Kidney (tissue), 14 donors: Measurements from ENCODE around the gene NAPSA. TPM values are rescaled to one million over a fixed set of nuclear protein-coding genes. Genes with fewer than 3 reads are reported as not detected.

Experiments
- DNase-seq, 5 donors: peaks; one replicate each; pipeline ENCODE4 v3.0.0-alpha.2; 2013 to 2020
- FAIRE-seq: peaks from 2 replicates; lab custom pipeline; 2012; peaks lifted over from hg19 to GRCh38; lab: Jason Lieb, UNC
- H3K27ac ChIP-seq, 2 donors: one replicate each; pipeline ENCODE4 v1.7.0; 2013; ENCODE audit warnings: low read depth in 2 of 2, low read length in 2 of 2, inconsistent platforms in 1 of 2
- H3K27me3 ChIP-seq: one replicate; pipeline ENCODE4 v1.7.1; 2013; ENCODE audit warnings: low read length, inconsistent platforms; ENCODE audit not compliant: control insufficient read depth, insufficient read depth
- H3K36me3 ChIP-seq, 3 donors: one replicate each; pipeline versions ENCODE4 v1.7.0 to v1.7.1; 2013; ENCODE audit warnings: low read length in 3 of 3, control low read depth in 1 of 3, inconsistent platforms in 1 of 3; ENCODE audit not compliant: insufficient read depth in 3 of 3, control insufficient read depth in 2 of 3
- H3K4me1 ChIP-seq, 3 donors: one replicate each; pipeline versions ENCODE4 v1.7.0 to v1.7.1; 2013; ENCODE audit warnings: low read length in 3 of 3, inconsistent platforms in 1 of 3, low read depth in 1 of 3; ENCODE audit not compliant: control insufficient read depth in 2 of 3, insufficient read depth in 2 of 3
- H3K4me3 ChIP-seq, 3 donors: one replicate each; pipeline versions ENCODE4 v1.7.0 to v1.8.1; 2013; ENCODE audit warnings: low read length in 3 of 3, control low read depth in 1 of 3, inconsistent platforms in 1 of 3
- H3K9ac ChIP-seq, 3 donors: one replicate each; pipeline versions ENCODE4 v1.7.0 to v1.7.1; 2013; ENCODE audit warnings: low read length in 3 of 3, control low read depth in 1 of 3, inconsistent platforms in 1 of 3
- H3K9me3 ChIP-seq, 3 donors: one replicate each; pipeline versions ENCODE4 v1.7.0 to v1.7.1; 2013; ENCODE audit warnings: low read length in 3 of 3, control low read depth in 1 of 3, inconsistent platforms in 1 of 3; ENCODE audit not compliant: control insufficient read depth in 2 of 3, insufficient read depth in 1 of 3
- CTCF ChIP-seq: IDR thresholded peaks from 3 replicates; pipeline ENCODE4 v1.5.1; 2012; ENCODE audit warnings: mild to moderate bottlenecking, moderate library complexity, borderline replicate concordance; ENCODE audit not compliant: insufficient read depth; ENCODE audit errors: extremely low read depth
- intact Hi-C: fragments of 100-400 bp; cut with DNase I; formaldehyde crosslinking; loops from one replicate; pipeline ENCODE4 v1.11.1; 2022
- polyA plus RNA-seq: library from polyadenylated mRNA; stranded (reverse); fragments of 350-450 nt; fragmentation: Illumina TruSeq; extraction: RNeasy Lipid Tissue Mini Kit (QIAGEN cat#74804); gene quantifications from one replicate; pipeline ENCODE4 v1.2.3, GENCODE V29; 2014; ENCODE audit warnings: low read depth, low replicate concordance; ENCODE audit not compliant: insufficient read depth
- total RNA-seq: library from RNA; stranded (reverse); fragmentation: NEBNext Ultra II Directional; extraction: Animal tissue kit (Norgen Biotek cat#: 25700); gene quantifications from one replicate; pipeline ENCODE4 v1.2.1, GENCODE V29; 2021
- donor health status: control.
- donor health status: control.
- donor health status: control.
- donor health status: control.
- donor health status: control.
- donor health status: DM: yes; HTN: yes; CAD: no.
- donor health status: Normal renal cell carcinoma (clear cell type).

NAPSA gene
- total and polyA plus RNA-seq, 2 donors from 2014 or later = 217 to 268 TPM

GRCh38 chr19:50321831-50322230 is 43.6 kb downstream of the NAPSA start:
- Histone ChIP-seq H3K4me1 (peaks cover 0 to 6% (median 0%) of the 10 kb centered on the region in 3 donors), H3K27me3 (peaks cover under 1% of the 10 kb centered on the region), H3K9ac (no peak overlapping the region), H3K27ac (no peak overlapping the region), H3K9me3 (no peaks in the 10 kb centered on the region), H3K36me3 (no peaks in the 10 kb centered on the region), H3K4me3 (no peak overlapping the region)
- intact Hi-C loops = no loop called here
- FAIRE-seq (no peak), DNase-seq (no peak)
- no peak for TF ChIP-seq CTCF

- no peaks in the 10 kb centered on the region for H3K9me3 ChIP-seq
Observed at GRCh38 chr19:50320596-50320995, 44.8 kb downstream of the NAPSA start.

GRCh38 chr19:50320051-50320450 is 45.4 kb downstream of the NAPSA start:
- peaks cover under 1% of the 10 kb centered on the region for H3K27me3 ChIP-seq
- no peaks in the 10 kb centered on the region for H3K9me3 ChIP-seq
- no peaks in the 10 kb centered on the region for H3K36me3 ChIP-seq
- TF ChIP-seq CTCF = no peak
- H3K9ac ChIP-seq = no peak overlapping the region
- intact Hi-C loops = no loop called here
- no peak overlapping the region for H3K27ac ChIP-seq
- no peak overlapping the region for H3K4me3 ChIP-seq
- H3K4me1 ChIP-seq = no peaks in the 10 kb centered on the region
- DNase-seq (no peak), FAIRE-seq (no peak)

More at GRCh38 chr19:50320596-50320995, 44.8 kb downstream of the NAPSA start:
- FAIRE-seq (no peak), DNase-seq (no peak)
- H3K9ac ChIP-seq = no peak overlapping the region
- TF ChIP-seq CTCF = no peak
- no peak overlapping the region for H3K27ac ChIP-seq
- no peaks in the 10 kb centered on the region for H3K36me3 ChIP-seq
- H3K27me3 ChIP-seq = no peaks in the 10 kb centered on the region
- intact Hi-C loops = no loop called here
- no peak overlapping the region for H3K4me3 ChIP-seq
- no peaks in the 10 kb centered on the region for H3K4me1 ChIP-seq

GRCh38 chr19:50319156-50319555 is 46.3 kb downstream of the NAPSA start:
- DNase-seq (no peak), FAIRE-seq (no peak)
- H3K27me3 ChIP-seq = peaks cover 3% of the 10 kb centered on the region
- no peak for TF ChIP-seq CTCF
- no peak overlapping the region for H3K9ac ChIP-seq
- intact Hi-C loops = no loop called here
- no peaks in the 10 kb centered on the region for H3K9me3 ChIP-seq
- no peak overlapping the region for H3K4me3 ChIP-seq
- H3K27ac ChIP-seq = no peak overlapping the region
- no peaks in the 10 kb centered on the region for H3K36me3 ChIP-seq
- H3K4me1 ChIP-seq = no peaks in the 10 kb centered on the region
